ENCODE measurements around the gene THRA.

The THRA gene

GRCh38 chr17:40026816-40027613 lies 35.8 kb upstream of the THRA start:
- DNase-seq (ENCODE audit: low read depth, low spot score): no peak

DNA sequence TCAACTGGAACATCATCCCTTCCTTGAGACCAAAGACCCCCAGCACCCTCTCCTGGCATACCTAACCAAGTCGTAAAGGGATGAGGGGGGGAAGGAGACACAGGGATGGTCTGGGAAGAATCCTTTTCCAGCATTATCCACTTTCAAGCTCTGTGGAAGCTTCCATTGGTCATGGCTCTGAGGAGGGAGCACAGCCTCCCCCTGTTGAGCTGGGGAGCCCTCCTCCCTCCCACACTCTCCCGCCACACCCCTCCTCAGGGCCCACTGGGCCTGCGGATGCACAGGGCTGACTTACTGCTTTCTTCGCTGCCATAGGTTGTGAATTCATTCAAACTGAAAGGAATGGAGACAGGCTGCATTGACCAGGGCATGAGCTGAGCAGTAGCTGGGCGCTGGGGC lies 35.2 kb upstream of the THRA start:
- no peak for DNase-seq (ENCODE audit: low read depth, low spot score)

- DNase-seq (ENCODE audit: low read depth, low spot score): no peak
Observed at GRCh38 chr17:40028595-40028994, 34.2 kb upstream of the THRA start.

DNA sequence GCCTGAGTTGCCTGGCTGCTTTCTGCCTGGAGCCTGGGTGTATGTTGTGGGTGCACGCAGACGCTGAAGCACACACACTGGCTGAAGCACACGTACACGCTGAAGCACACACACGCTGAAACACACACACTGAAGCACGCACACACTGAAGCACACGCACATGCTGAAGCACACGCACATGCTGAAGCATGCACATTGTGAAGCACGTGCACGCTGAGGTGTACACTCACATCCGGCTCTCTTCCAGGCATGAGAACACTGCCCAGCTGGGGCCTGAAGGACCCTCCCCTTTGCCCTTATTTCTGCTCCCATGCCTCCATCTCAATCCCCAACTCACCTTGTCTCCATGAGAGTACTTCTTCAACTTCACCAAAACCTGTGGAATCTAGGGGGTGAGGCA lies 31.1 kb upstream of the THRA start:
- no peak for DNase-seq (ENCODE audit: low read depth, low spot score)

GRCh38 chr17:40032322-40033320 lies 30.1 kb upstream of the THRA start:
- DNase-seq (ENCODE audit: low read depth, low spot score): no peak

- DNase-seq (ENCODE audit: low read depth, low spot score): no peak
Observed at GRCh38 chr17:40033339-40033738, 29.4 kb upstream of the THRA start.

GRCh38 chr17:40034426-40035161 lies 28.2 kb upstream of the THRA start:
- DNase-seq (ENCODE audit: low read depth, low spot score): no peak

GRCh38 chr17:40035162-40035559 lies 27.6 kb upstream of the THRA start:
- no peak for DNase-seq (ENCODE audit: low read depth, low spot score)

- DNase-seq (ENCODE audit: low read depth, low spot score): no peak
Observed at GRCh38 chr17:40038882-40039513, 23.8 kb upstream of the THRA start.

- DNase-seq (ENCODE audit: low read depth, low spot score): no peak
Observed at GRCh38 chr17:40041196-40041595, 21.6 kb upstream of the THRA start.

DNA sequence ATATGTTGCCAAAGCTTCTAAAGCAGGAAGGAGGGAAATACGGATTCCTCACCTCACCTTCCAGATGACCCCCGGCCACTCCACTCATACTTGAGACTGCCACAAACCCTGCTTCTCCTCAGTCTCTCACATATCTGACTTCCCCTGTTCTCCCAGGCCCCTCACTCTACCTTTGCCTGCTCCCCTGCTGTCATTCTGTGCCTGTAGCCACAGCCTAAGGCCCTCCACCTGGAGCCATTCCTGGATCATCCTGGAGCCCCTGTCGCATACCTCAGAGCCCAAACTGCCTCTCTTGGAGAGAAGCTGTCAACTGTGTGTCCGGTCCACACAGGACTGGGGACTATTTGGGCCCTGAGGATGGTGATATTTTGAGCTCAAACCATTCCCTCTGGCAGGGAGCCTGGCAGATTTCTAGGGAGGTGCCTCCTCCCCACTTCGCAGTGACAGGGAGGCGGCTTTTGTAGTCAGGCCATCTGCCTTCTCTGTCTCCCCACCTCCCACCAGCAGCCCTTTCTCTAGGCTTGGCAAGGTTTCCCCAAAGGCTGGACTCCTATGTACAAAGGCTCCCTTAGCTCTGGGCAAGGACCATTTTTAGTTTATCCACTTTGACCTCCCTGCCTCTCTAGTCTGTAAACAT lies 6.3 kb upstream of the THRA start:
- no peak for DNase-seq (ENCODE audit: low read depth, low spot score)

GRCh38 chr17:40058186-40058784 lies 4.5 kb upstream of the THRA start:
- no peak for DNase-seq (ENCODE audit: low read depth, low spot score)

DNA sequence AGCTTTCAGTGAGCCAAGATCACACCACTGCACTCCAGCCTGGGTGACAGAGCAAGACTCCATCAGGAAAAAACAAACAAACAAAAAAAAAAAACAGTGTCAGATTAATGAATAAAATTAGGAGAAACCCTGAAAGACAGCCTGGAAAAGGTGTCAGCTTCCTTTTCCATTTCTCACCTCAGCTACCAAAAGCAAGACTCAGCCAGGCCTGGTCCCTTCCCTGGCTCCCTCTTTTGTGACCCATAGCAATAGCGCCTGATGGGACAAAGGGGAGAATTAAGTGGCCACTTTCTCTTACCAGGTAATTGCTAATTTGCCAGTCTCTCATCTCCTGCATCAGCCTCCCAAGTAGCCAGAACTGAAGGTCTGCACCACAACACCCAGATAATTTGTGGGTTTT lies 3.9 kb upstream of the THRA start:
- DNase-seq (ENCODE audit: low read depth, low spot score): no peak

DNA sequence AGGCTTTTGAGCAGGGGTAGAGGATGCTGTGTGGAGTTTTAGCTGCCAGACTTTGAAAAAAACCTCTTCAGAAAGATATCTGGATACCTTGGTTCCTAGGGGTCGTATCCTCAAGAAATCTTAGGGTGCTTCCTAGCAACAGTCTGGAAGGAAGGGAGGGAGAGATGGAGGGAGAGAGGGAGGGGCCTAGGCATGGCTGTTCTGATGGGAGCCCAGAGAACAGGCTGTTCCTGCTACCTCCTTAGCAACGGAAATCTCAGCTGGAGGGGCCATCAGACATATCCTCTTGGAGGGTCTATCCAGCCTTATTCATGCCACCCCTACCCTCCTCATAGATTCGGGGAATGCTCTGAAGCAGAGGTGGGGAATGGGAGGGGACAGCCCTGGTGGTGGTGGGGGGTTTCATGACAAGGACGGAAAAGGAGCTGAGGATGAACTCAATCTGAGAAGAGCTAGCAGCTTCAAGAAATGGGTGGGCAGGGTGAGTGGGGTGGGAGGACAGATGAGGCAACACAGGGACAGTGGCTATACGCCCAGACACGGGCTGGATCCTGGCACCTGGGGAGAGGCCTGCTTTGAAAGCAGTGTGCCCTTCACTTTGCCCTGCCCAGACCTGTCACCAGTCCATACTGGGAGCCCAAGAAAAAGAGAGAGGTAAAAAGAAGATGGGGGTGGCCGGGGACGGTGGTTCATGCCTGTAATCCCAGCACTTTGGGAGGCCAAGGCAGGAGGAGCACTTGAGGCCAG lies 2.9 kb upstream of the THRA start:
- no peak for DNase-seq (ENCODE audit: low read depth, low spot score)

GRCh38 chr17:40060887-40061608 lies 1.7 kb upstream of the THRA start:
- no peak for DNase-seq (ENCODE audit: low read depth, low spot score)

DNA sequence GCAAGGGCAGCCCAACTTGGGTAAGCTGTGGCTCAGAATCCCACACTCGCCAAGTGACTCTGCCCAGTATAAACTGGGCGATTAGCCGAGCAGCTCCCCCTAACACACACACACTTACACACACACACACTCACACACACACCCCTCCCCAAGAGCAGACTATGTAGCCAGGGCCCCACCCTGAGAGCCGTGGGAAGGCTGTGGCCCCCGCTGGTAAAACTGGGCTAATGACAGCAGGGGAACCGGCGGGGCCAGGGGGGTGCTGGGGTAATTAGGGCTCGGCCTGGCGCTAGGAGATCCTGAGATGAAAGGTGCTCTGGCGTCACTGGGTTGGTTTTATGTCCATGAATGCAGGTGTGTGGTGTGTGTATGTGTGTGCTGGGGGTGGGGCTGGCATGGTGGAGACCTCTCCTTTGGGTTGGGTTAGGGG lies 1.1 kb upstream of the THRA start:
- DNase-seq (ENCODE audit: low read depth, low spot score): no peak

DNA sequence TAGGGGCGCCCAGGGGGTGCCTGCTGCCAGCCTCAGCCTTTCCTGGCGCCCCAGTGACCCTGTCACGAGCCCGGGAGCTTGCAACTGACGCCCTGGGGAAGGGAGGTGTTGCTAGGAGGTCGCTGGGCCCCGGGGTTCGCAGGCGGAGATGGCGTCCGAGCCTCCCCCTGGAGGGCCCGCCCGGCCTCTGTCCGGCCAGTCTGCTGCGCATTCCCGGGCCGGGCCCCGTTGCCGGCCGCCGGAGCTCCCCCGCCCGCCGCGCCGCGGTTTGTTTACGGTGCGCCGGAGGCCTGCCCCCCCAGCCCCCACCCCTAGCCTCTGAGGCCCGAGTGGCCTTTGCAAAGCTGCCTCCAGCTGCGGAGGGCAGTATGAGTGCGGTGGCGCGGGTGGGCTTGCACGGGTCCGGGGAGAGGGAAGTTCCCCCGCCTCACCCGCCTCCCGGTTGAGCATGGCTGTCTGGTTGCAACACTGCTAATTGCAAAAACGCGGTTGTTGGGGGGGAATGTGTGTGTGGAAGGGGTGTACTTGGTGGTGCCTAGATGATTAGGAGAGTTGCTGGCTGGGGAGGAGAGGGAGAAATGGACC lies 514 bp downstream of the THRA start:
- no peak for DNase-seq (ENCODE audit: low read depth, low spot score)

DNA sequence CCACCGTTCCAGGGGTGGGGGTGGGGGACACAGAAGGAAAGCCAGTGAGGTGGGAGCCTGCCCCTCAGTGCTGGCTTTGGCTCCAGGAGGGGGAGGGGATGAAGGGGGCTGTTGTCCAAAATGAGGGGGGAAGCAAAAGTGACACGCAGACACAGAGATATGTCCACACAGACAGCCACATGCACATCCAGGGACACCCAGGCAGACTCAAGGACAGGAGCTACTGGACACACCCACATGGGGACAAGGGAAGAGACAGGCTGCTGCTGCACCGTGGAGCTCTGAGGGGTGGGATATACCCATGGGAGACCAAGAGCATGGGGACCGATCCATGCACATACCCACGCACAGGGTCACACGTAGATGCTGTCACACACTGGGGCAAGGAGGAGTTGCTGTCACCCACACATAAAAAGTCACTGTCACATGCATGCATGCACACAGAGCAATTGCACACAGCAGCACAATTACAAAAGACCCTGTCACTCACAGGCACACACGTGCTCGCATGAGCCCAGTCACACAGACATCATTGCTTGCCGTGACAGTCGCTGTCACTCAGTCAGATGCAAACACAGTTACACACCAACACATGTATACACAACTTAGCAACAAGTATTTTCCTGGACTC lies 1.3 kb downstream of the THRA start:
- no peak for DNase-seq (ENCODE audit: low read depth, low spot score)
